HL-60 (cell line): ENCODE data around the gene B9D2.

Experiments used
- DNase-seq, 2 experiments: peaks; one replicate each; pipeline ENCODE4 v3.0.0-alpha.2; 2010 to 2020; ENCODE audit warnings: low read depth in 1 of 2, low spot score in 1 of 2
- H3K27ac ChIP-seq: fragments of 250-450 bp; sonication (Bioruptor Pico); replicated peaks from 2 replicates; pipeline ENCODE4 v1.5.1; 2020; ENCODE audit warnings: mild to moderate bottlenecking, moderate library complexity
- H3K27me3 ChIP-seq: fragments of 250-450 bp; sonication (Bioruptor Pico); 2 replicates; pipeline ENCODE4 v1.5.1; 2021; ENCODE audit warnings: mild to moderate bottlenecking, moderate library complexity; ENCODE audit not compliant: insufficient read depth, poor library complexity, severe bottlenecking
- H3K4me3 ChIP-seq: replicated peaks from 2 replicates; pipeline ENCODE4 v1.5.1; 2011; ENCODE audit warnings: mild to moderate bottlenecking, control low read depth, low read length; ENCODE audit not compliant: insufficient read depth
- GABPA ChIP-seq: IDR thresholded peaks from 2 replicates; pipeline ENCODE4 v1.6.1; 2012; ENCODE audit warnings: low read depth
- POLR2AphosphoS5 ChIP-seq: IDR thresholded peaks from 2 replicates; pipeline ENCODE4 v1.6.1; 2012; ENCODE audit warnings: low read depth
- SPI1 ChIP-seq: IDR thresholded peaks from 2 replicates; pipeline ENCODE4 v1.6.1; 2012; ENCODE audit warnings: low read depth, mild to moderate bottlenecking, borderline replicate concordance
- TF ChIP-seq, protein P1 (sequence below): IDR thresholded peaks from one replicate; pipeline ENCODE4 v1.5.1; 2011; ENCODE audit warnings: low read length, control low read depth, inconsistent platforms; ENCODE audit not compliant: insufficient read depth
- TF ChIP-seq, protein P2 (sequence below): IDR thresholded peaks from 2 replicates; pipeline ENCODE4 v1.6.1; 2012; ENCODE audit warnings: low read depth; ENCODE audit not compliant: insufficient replicate concordance

B9D2 gene

DNA sequence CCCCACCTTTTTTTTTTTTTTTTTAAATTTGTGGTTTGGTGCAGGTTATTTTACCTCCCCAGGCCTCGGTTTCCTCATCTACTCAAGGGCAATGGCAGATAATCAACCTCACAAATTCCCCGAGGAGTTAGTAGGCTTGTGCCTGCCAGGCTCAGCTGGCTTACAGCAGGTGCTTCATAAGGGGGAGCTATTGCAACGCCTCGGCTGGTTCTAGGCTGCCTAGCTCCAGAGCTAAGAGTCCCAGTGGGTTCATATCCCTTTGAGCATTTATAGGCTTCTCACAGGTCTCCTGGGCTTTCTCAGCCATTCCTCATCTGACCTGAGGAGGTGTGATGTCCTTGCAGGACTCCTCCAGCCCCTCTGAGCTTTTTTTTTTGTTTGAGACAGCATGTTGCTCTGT is 44.3 kb upstream of the B9D2 start:
- H3K27ac ChIP-seq: peak overlapping the region; percentile 92
- DNase-seq: peak; percentile 57 to 80
- H3K4me3 ChIP-seq: no peak overlapping the region
- no peaks in the 10 kb centered on the region for H3K27me3 ChIP-seq
- TF ChIP-seq GABPA: no peak
- TF ChIP-seq, protein P1, sequence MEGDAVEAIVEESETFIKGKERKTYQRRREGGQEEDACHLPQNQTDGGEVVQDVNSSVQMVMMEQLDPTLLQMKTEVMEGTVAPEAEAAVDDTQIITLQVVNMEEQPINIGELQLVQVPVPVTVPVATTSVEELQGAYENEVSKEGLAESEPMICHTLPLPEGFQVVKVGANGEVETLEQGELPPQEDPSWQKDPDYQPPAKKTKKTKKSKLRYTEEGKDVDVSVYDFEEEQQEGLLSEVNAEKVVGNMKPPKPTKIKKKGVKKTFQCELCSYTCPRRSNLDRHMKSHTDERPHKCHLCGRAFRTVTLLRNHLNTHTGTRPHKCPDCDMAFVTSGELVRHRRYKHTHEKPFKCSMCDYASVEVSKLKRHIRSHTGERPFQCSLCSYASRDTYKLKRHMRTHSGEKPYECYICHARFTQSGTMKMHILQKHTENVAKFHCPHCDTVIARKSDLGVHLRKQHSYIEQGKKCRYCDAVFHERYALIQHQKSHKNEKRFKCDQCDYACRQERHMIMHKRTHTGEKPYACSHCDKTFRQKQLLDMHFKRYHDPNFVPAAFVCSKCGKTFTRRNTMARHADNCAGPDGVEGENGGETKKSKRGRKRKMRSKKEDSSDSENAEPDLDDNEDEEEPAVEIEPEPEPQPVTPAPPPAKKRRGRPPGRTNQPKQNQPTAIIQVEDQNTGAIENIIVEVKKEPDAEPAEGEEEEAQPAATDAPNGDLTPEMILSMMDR: peak; percentile 33

DNA sequence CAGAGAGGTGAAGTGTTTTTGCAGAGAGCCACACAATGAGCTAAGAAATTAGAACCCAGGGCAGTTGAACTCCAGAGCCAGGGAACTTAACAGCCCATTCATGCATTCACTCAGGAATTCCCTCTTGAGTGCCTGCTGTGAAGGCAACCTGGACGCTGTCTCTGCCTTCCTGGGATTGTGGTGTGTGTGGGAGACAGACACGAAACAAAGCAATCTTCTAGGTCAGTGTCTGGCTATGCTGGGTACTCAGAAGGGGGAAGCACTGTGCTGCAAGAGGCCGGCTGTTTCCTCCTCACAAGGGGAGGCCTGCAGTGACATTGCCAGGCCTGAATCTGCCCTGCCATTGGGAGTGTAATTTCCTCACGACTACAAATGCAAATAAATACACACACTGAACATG is 43.3 kb upstream of the B9D2 start:
- Histone ChIP-seq H3K4me3 (no peak overlapping the region), H3K27me3 (no peaks in the 10 kb centered on the region), H3K27ac (peak overlapping the region; percentile 92)
- peak in 1 of 2 experiments; percentile 78 for DNase-seq
- TF ChIP-seq GABPA (no peak), SPI1 (no peak), POLR2AphosphoS5 (no peak)
- TF ChIP-seq, protein P2, sequence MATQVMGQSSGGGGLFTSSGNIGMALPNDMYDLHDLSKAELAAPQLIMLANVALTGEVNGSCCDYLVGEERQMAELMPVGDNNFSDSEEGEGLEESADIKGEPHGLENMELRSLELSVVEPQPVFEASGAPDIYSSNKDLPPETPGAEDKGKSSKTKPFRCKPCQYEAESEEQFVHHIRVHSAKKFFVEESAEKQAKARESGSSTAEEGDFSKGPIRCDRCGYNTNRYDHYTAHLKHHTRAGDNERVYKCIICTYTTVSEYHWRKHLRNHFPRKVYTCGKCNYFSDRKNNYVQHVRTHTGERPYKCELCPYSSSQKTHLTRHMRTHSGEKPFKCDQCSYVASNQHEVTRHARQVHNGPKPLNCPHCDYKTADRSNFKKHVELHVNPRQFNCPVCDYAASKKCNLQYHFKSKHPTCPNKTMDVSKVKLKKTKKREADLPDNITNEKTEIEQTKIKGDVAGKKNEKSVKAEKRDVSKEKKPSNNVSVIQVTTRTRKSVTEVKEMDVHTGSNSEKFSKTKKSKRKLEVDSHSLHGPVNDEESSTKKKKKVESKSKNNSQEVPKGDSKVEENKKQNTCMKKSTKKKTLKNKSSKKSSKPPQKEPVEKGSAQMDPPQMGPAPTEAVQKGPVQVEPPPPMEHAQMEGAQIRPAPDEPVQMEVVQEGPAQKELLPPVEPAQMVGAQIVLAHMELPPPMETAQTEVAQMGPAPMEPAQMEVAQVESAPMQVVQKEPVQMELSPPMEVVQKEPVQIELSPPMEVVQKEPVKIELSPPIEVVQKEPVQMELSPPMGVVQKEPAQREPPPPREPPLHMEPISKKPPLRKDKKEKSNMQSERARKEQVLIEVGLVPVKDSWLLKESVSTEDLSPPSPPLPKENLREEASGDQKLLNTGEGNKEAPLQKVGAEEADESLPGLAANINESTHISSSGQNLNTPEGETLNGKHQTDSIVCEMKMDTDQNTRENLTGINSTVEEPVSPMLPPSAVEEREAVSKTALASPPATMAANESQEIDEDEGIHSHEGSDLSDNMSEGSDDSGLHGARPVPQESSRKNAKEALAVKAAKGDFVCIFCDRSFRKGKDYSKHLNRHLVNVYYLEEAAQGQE: no peak
- TF ChIP-seq, protein P1: no peak

DNA sequence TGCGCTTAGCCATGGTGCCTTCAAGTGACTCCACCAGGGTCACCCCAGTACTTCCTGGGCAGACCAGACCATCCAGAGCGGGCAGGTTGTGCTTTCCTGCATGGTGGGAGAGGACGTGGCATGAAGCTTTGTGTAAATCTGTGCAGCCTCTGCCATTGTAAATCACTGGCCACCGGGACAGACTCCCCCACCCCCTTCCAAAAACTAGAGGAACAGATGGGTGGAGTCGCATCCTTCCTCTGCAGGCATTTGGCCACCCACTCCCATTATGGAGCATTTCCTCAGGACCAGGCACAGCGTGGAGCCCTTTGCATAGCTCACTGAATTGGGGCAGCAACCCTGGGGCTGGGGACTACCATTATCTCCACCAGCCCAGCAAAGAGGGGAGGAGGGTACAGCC is 41.8 kb upstream of the B9D2 start:
- no peaks in the 10 kb centered on the region for H3K27me3 ChIP-seq
- no peak for TF ChIP-seq SPI1
- no peak overlapping the region for H3K27ac ChIP-seq
- no peak for DNase-seq
- H3K4me3 ChIP-seq: no peak overlapping the region

DNA sequence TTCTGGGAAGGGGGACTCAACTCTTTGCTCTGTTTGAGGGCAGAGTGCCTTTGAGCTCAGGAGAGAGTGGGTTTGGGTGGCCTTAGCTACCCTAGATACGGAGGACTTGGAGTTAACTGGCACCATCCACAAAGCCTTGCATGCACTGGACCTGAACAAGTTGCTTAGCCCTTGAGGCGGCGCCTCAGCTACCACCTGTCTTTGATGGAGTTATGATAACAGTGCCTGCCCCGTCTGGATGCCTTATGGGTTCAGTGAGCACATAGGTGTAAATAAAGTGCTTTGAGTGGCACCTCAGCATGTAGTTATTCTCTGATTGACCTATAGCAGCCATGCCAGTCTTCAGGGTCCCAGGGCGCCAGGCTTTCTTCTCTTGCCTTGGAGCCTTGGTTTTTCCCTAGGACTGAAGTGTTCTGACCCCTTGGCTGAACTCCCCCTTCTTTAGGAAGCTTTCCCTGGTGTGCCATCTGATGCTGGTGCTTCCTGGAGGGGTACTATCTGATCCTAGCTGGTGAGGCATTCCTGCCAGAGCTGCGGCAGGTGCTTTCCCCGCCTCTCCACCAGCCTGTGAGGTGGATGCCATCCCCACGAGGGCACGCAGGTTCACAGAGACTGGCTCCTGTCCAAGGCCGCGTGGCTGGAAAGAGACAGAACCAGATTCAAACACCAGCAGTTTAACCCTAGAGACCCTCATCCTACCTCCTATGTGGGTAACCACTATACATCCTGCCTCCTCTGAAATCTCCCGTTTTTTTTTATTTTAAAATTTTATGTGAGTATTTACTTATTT is 39.4 kb upstream of the B9D2 start:
- no peak for DNase-seq
- Histone ChIP-seq H3K27ac (no peak overlapping the region), H3K27me3 (no peaks in the 10 kb centered on the region), H3K4me3 (no peak overlapping the region)
- TF ChIP-seq POLR2AphosphoS5: no peak
- no peak for TF ChIP-seq GABPA
- no peak for TF ChIP-seq SPI1
- TF ChIP-seq, protein P1: no peak
- TF ChIP-seq, protein P2: no peak
